ENCODE measurements around the gene TSPAN4. TPM values are rescaled to one million over a fixed set of nuclear protein-coding genes. Genes with fewer than 3 reads are reported as not detected.

The TSPAN4 gene
- total RNA-seq, 1 donor from 2014 or later: 2.3 TPM

DNA sequence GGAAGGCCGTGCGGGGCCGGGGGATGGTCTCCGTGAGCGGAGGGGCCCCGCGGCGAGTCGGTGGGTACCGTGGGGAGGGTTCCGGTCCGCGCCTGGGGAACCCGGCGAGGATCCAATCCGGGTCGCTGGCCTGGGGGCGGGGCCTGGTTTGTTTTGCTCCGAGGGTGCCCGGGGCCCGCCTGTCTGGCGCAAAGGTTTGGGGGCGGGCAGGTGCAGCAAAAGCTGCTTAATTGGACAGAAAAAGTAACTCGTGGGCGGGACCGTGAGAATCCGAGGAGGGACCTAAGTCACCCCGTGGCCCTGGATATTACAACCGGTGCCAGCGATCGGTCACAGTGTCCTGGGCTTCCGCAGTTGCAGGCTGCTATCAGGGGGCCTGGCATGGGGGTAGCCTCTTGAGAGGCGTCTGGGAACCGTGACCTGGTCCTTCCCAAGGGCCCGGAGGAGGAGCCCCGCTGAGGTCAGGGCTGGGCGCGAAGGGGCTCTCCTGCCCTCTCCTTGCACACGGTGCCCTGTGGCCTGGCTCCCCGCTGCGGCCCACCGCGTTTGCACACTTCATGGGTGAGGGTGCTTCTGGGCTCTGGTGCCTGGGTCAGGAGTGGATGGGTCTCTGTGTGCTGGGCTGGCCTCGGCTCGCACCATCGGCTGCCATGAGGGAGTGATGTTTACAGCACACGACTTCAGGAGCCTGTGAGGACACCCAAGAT, 22.6 kb upstream of the TSPAN4 start:
- H3K4me3 Mint-ChIP-seq: peak overlapping the region; percentile 85
- TF ChIP-seq, protein P1, sequence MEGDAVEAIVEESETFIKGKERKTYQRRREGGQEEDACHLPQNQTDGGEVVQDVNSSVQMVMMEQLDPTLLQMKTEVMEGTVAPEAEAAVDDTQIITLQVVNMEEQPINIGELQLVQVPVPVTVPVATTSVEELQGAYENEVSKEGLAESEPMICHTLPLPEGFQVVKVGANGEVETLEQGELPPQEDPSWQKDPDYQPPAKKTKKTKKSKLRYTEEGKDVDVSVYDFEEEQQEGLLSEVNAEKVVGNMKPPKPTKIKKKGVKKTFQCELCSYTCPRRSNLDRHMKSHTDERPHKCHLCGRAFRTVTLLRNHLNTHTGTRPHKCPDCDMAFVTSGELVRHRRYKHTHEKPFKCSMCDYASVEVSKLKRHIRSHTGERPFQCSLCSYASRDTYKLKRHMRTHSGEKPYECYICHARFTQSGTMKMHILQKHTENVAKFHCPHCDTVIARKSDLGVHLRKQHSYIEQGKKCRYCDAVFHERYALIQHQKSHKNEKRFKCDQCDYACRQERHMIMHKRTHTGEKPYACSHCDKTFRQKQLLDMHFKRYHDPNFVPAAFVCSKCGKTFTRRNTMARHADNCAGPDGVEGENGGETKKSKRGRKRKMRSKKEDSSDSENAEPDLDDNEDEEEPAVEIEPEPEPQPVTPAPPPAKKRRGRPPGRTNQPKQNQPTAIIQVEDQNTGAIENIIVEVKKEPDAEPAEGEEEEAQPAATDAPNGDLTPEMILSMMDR (IDR thresholded peaks at IDR 0.05): no peak
- H3K36me3 Mint-ChIP-seq (ENCODE audit: low read depth): peaks cover 18% of the 10 kb centered on the region
- DNase-seq (peak; percentile 83), ATAC-seq (ENCODE audit: low read depth) (peak; percentile 72)
- H3K27me3 Mint-ChIP-seq: no peaks in the 10 kb centered on the region
- ChIA-PET CTCF (interaction anchor here (1.0 kb wide), 1 partner anchor 23 kb away, joined by 4 read pairs; the partner anchor contains the start of gene TSPAN4), POLR2A (interaction anchor here (0.5 to 5.6 kb wide), 17 partner anchors 9 to 718 kb away, joined by 3 to 104 read pairs (median 8); partner anchors contain the start of genes AP2A2, CD151, CRACR2B and DEAF1)
- H3K4me1 Mint-ChIP-seq: peaks cover 14% of the 10 kb centered on the region
- H3K27ac Mint-ChIP-seq: peak overlapping the region; percentile 76
- H3K9me3 Mint-ChIP-seq: no peaks in the 10 kb centered on the region
- intact Hi-C loops (cut with micrococcal nuclease): loop anchor here (1.0 kb wide), 4 partner anchors 10 to 22 kb away; partner anchors contain the start of genes POLR2L, RPLP2, SLC25A22 and TSPAN4

DNA sequence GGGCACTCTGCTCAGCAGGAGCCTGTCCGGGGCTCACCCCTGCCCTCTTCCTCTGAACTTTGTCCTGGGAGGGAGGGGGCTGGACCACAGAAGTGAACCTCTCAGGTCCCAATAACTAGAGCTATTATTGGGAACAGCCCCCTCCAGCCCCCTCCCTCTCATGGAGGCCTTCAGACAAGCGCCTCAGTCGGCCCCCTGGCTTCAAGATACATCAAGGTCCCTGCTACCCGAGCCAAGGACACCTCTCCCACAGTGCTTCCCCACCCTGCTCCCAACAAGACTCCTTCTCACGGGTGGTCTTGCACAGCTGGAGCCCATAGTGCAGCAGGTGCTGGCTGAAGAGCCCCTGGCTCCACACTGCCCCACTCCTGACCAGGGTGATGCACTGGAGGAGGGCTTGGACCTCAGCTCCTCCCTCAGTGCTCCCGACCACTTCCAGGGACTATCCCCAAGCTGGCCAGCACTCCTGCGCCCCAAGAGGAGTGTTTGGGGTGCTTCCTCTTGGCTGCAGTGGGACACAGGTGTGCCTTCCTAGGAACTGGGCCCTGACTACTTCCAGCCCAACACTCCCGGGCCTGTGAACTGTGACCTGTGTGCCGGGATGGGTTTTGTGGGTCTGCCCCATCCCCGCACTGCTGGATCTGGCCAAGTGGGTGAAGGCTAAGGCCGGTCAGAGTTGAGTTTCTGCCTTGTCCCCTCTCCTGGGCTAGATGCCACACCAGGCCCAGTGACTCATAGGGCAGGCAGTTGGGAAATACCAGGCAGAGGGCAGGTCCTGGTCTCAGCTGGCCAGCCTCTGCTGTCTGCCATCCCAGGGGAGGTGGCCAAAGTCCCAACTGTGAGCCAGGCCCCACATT, 21.8 kb upstream of the TSPAN4 start:
- TF ChIP-seq, protein P1 (IDR thresholded peaks at IDR 0.05): no peak
- no peaks in the 10 kb centered on the region for H3K27me3 Mint-ChIP-seq
- ChIA-PET CTCF (no interaction called here), POLR2A (interaction anchor here (0.7 to 5.6 kb wide), 11 partner anchors 10 to 284 kb away, joined by 4 to 104 read pairs (median 12); partner anchors contain the start of genes AP2A2, CD151, CRACR2B and LRRC56)
- DNase-seq (no peak), ATAC-seq (ENCODE audit: low read depth) (no peak)
- intact Hi-C loops (cut with micrococcal nuclease): loop anchor here (1.0 kb wide), 2 partner anchors 9 to 21 kb away; partner anchors contain the start of genes POLR2L and TSPAN4
- peak overlapping the region; percentile 63 for H3K27ac Mint-ChIP-seq
- peaks cover 14% of the 10 kb centered on the region for H3K4me1 Mint-ChIP-seq
- no peaks in the 10 kb centered on the region for H3K9me3 Mint-ChIP-seq
- peaks cover 22% of the 10 kb centered on the region for H3K36me3 Mint-ChIP-seq (ENCODE audit: low read depth)
- H3K4me3 Mint-ChIP-seq: peak overlapping the region; percentile 85

DNA sequence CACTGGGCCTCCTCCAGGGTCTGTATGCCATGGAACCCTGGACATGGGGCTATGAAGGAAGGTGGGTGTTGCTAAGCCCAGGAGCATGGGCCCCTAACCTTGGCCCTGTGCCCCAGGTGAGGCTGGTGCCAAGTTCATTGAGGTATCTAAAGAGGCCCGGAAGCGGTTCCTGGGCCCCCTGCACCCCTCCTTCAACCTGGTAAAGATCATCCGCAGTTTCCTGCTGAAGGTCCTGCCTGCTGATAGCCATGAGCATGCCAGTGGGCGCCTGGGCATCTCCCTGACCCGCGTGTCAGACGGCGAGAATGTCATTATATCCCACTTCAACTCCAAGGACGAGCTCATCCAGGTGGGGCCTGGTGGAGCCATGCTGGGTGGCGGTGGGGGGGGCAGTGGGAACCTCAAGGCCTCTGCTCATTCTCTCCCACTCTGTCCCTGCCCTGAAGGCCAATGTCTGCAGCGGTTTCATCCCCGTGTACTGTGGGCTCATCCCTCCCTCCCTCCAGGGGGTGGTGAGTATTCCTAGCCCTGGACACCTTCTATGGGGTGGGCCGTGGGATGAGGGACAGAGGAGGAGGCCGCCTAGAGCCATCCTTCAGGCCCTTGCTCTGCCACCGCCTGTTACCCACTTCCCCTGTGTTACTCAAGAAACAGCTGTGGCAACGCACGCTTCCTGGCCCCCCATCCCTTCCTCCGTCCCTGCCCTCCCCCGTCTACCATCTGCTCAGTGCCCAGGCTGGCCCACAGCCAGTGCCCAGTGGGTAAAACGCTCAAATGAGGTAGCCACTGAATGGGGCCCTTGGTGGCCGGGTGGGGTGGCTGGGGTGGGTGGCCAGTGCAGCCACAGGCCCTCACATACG, 20.9 kb upstream of the TSPAN4 start:
- Mint-ChIP-seq H3K36me3 (ENCODE audit: low read depth) (peaks cover 22% of the 10 kb centered on the region), H3K4me1 (peaks cover 19% of the 10 kb centered on the region), H3K27ac (no peak overlapping the region), H3K9me3 (no peaks in the 10 kb centered on the region), H3K27me3 (no peaks in the 10 kb centered on the region), H3K4me3 (no peak overlapping the region)
- ATAC-seq (ENCODE audit: low read depth) (no peak), DNase-seq (no peak)
- CTCF ChIA-PET: no interaction called here
- POLR2A ChIA-PET: interaction anchor here (1.3 to 5.6 kb wide), 4 partner anchors 9 to 21 kb away, joined by 4 to 104 read pairs (median 66); partner anchors contain the start of genes CD151, CRACR2B, POLR2L and RPLP2
- intact Hi-C loops (cut with micrococcal nuclease): no loop called here
- TF ChIP-seq, protein P1 (IDR thresholded peaks at IDR 0.05): no peak

DNA sequence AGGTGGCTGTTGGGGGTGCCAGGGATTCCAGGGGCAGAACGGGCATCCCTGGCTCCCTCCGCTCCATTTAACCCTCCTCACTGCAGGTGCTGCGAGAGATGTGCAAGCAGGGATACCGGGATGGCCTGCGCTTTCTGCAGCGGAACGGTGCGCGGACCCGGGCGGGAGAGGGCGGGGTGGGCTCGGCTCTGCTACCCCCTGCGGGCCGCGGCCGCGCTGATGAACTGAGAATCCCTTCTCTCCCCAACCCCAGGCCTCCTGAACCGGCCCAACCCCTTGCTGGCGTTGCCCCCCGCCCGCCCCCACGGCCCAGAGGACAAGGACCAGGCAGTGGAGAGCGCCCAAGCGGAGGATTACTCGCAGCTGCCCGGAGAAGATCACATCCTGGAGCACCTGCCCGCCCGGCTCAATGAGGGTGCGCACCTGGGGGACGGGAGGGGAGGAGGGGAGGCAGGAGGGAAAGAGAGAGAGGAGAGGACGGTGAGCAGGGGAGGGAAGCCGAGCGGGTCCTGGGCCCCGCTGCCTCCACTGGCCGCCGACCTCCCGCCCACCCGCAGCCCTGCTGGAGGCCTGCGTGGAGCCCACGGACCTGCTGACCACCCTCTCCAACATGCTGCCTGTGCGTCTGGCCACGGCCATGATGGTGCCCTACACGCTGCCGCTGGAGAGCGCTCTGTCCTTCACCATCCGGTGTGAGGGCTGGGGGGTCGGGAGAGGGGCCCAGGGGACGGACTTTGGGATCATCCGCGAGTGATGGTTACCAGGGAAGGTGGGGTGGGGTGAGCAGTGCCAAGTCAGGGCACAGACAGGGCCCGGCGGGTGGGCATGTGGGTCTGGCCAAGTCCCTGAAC, 19.0 kb upstream of the TSPAN4 start:
- H3K4me3 Mint-ChIP-seq: no peak overlapping the region
- H3K36me3 Mint-ChIP-seq (ENCODE audit: low read depth): peaks cover 22% of the 10 kb centered on the region
- no peak overlapping the region for H3K27ac Mint-ChIP-seq
- no peak for ATAC-seq (ENCODE audit: low read depth)
- POLR2A ChIA-PET: interaction anchor here (0.6 kb wide), 1 partner anchor 13 kb away, joined by 4 read pairs; no protein-coding TSS in a partner anchor
- H3K4me1 Mint-ChIP-seq: peaks cover 30% of the 10 kb centered on the region
- H3K9me3 Mint-ChIP-seq: no peaks in the 10 kb centered on the region
- DNase-seq: no peak
- intact Hi-C loops (cut with micrococcal nuclease): no loop called here
- H3K27me3 Mint-ChIP-seq: peaks cover 3% of the 10 kb centered on the region
- CTCF ChIA-PET: no interaction called here
- TF ChIP-seq, protein P1 (IDR thresholded peaks at IDR 0.05): no peak
